Measurements from ENCODE around the gene TIMM21. TPM values are rescaled to one million over a fixed set of nuclear protein-coding genes. Genes with fewer than 3 reads are reported as not detected.

TIMM21 gene
- total RNA-seq, 1 donor from 2014 or later: 21.7 TPM

DNA sequence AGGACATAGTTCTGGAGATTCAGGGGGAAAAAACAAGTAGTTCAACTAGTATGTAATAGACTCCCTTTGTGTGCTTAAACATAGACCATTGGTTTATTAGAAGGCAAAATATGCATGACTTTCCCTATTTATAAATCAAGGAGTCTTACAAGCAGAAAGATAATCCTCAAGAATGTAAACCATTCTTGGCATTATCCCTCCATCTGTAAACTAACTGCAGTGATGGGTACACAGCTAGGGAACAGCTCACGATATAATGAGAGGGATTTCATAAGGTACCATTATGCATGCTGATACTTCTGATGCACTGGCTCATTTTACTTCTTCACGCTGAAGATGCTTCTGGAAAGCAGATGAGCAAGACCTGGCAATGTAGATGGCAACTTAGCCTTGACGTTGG lies 1.6 kb upstream of the TIMM21 start:
- DNase-seq (ENCODE audit: low spot score): peak; percentile 31

DNA sequence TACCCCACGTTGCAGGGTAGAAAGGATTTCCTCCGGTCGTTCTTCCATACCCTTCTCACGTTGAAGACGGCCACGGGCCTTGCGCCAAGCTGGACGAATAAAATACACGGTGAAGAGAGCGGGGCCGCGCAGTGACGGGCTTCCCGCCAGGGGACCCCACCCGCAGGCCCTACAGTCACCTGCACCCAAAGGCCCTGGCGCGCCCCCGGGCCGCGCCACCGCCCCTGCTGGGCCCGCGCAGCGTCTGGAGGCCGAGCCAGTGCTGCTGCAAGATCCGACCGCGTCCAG lies 888 bp upstream of the TIMM21 start:
- no peak for DNase-seq (ENCODE audit: low spot score)

GRCh38 chr18:74148543-74149070 lies 284 bp downstream of the TIMM21 start:
- no peak for DNase-seq (ENCODE audit: low spot score)

DNA sequence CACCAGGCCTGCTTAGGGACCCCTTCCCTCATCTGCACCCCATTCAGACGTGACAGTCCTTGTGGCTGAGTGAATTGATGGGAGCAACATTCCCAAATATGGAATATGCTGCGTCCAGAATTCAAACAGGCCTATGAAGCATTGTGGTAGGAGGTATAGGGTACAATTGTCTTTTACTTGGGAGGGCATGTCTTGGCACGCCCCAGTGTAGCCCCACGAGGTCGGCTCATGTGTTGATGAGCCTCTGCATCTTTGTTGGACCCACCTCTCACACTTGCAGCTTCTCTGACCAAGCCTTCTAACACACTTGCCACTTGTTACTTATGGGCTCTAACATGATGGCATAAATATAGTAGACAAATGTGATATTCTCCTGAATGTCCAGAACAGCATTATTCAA lies 1.6 kb downstream of the TIMM21 start:
- DNase-seq (ENCODE audit: low spot score): no peak

DNA sequence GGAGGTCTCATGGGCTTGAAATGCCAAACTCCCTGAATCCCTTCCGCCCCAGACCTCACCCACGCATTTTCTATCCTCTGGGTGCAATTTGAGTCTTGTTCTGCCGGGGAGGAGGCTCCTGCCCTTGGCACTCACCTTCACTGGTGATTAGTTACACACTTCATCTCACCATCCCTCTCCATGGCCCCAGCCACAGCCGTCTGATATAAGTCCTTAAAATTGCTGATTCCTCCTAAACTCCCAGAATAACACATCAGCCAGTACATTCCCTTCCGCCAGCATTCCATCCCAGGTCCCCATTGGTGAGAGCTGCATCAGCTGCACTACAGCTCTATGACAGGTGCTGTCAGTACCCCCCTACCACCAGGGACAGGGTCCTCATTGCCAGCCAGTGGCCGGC lies 3.9 kb downstream of the TIMM21 start:
- DNase-seq (ENCODE audit: low spot score): no peak

GRCh38 chr18:74152857-74153256 lies 4.5 kb downstream of the TIMM21 start:
- no peak for DNase-seq (ENCODE audit: low spot score)

GRCh38 chr18:74153377-74153776 lies 5.1 kb downstream of the TIMM21 start:
- no peak for DNase-seq (ENCODE audit: low spot score)

DNA sequence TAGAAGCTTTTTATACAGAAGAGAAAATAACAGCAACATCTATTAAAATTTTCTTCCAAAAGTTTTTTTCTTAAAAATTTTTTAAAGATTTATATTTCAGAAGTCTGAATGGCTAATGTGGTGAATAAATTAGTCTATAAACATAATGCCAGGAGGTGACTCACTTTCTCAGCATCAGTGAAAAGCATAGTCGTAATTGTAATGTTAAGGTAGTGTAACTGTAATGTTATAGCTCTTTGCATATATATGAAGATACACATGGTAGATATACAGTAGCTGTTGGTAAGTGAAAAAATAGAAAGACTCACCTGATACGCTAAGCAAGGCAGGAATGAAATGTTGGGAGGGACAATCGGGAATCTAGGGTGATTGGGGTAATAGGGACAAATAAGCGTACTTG lies 5.5 kb downstream of the TIMM21 start:
- no peak for DNase-seq (ENCODE audit: low spot score)

DNA sequence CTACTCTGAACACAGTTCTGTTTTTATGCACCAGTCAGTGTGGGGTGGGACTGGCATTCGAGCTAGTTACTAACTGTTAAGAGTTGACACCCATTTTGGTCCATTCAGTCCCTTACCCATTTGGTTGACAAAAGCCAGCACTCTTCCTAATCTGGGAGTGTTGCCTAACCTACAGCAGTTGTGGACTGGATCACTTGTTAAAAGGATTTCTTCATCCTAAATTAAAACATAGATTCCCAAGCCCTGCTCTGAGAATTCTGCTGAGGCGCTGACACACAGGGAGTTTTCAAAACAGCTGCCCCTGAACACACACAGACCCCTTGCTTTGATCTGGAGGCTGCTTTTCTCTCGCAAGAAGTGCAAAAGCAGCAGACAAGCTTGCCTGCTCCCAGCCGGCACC lies 6.4 kb downstream of the TIMM21 start:
- no peak for DNase-seq (ENCODE audit: low spot score)

GRCh38 chr18:74155276-74155675 lies 7.0 kb downstream of the TIMM21 start:
- DNase-seq (ENCODE audit: low spot score): no peak

DNA sequence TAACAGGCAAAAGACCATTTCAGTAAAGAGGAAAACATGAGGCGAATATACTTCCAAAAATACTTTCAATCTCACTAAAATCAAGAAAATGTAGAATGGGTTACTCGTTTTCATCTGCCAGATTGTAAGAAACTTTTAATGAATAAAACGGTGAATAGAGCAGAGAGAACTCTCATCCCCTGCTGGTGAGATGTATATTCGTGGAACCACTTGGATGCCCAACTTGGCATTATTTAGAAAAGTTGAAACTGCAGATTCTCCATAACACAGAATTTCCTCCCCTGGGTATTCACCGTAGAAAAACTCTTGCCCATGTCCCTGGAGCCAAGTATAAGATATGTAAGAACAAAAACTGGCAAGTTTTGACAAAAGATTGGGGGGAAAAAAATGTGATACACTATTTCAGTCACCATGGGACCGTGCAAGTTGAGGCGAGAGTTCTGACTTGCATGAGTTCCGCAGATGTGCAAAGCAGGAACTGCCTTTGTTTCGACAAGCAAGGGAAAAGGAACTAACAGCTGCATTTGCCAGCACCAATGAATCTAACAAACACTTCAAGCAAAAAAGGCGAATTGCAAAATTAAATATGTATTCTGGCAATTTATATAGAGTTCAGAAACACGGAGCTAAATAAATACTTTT lies 14.8 kb downstream of the TIMM21 start:
- DNase-seq (ENCODE audit: low spot score): peak; percentile 64

DNA sequence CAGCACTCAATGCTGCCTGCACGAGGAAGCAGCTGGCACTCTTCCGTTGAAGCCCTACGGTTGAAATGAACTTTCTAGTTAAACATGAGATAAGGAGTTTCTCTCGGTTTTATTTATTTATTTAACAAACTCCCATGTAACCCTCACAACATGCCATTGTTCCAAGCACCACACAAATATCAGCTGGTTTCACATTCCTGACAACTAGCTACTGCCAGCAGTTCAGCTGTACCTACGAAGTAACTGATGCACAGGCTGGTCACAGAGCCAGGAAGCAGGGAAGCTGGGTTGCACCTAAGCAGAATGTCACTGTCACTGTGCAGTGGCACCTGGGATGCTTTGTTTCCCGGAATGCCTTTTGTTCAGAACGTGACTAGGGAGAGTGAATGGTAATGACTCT lies 18.1 kb downstream of the TIMM21 start:
- DNase-seq (ENCODE audit: low spot score): no peak

DNA sequence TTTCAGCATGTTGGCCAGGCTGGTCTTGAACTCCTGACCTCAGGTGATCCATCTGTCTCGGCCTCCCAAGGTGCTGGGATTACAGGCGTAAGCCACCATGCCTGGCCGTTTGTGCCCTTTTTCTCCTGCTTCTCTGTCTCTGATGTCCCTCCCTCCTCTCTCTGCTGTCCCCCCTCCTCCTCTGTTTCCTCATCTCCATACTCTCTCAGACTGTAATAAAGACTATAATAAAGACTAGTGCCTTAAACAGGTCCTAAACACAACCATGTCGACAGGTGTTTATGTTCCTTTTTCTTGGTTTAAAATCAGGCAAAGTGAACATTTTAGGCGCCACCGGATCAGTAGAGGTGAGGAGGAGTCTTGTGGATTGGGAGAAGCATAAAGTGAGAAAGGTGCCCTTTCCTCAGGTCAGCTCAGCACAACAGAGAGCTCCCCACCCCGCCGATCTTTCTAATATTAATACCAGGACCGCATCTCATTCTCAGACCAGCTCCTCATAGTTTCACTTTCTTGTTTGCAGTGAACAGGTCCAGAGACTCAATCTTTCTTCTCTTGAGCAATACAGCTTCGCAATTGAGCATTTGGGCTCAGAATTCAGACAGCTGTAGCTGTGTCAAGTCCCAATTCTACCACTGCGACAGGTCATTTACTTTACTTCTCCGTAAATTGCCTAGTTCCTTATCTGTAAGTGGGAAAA lies 23.7 kb downstream of the TIMM21 start:
- DNase-seq (ENCODE audit: low spot score): no peak

DNA sequence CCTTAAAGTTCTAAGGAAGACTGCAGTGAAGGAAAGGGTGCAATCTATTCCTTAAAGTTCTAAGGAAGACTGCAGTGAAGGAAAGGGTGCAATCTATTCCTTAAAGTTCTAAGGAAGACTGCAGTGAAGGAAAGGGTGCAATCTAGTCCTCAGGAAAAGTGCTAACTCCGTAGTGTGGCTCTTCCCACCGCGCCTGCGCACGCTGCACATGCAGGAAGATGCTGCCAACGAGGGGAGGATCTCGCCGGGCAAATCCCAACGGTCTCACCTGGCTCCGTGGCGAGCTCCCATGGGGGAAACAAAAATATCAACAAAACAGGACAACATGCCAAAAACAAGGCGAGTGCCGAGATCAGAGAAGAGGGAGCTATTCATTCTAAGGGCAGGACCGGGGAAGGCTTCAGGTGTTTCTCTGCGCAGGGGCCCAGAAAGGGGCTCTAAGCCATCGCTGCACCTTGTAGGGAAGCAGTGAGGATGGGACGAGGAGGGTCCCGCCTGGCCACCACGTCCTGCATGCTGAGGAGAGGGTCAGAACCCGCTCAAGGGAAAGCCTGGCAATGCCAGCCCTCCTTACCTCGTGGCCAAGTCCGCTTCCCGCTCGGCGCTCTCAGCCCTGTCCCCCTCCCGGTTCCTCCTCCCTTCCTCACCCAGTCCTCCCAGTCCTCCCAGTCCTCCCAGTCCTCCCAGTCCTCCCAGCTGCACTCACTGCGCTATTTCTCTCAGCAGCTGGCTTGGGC lies 24.5 kb downstream of the TIMM21 start:
- no peak for DNase-seq (ENCODE audit: low spot score)

DNA sequence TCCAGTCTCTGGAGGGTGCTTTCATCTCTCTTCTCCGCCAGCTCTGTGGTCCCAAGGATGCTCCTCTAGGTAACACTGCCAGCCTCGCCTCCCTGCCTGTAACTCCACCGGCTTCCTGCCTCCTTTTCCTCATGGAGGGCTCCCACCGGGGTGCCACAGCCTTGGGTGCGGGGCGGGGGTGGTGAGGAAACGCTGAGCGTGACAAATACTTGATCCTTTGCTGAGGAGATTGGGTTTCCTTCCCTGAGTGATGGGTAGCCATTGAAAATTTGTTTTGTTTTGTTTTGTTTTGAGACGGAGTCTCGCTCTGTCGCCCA lies 25.1 kb downstream of the TIMM21 start:
- no peak for DNase-seq (ENCODE audit: low spot score)

DNA sequence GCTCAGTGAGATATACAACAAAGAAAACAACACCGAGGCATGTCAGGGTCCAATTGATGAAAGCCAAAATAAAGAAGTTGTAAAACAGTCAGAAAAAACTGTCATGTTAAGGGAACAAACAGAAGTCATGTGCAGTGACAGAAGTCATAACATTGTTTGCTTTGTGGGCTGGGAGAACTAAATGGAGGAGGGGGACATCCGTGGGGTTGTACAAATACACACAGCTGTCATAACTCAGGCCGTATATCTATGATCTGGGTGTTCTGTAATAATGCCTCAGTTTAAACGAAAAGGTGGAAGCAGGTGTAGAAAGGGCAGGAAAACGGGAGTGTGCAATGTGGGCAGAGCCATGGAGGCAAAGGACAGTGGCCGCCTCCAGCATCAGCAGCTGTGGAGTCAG lies 27.3 kb downstream of the TIMM21 start:
- no peak for DNase-seq (ENCODE audit: low spot score)

GRCh38 chr18:74178884-74179283 lies 30.6 kb downstream of the TIMM21 start:
- no peak for DNase-seq (ENCODE audit: low spot score)

GRCh38 chr18:74179623-74180199 lies 31.4 kb downstream of the TIMM21 start:
- DNase-seq (ENCODE audit: low spot score): no peak

GRCh38 chr18:74182335-74182734 lies 34.0 kb downstream of the TIMM21 start:
- DNase-seq (ENCODE audit: low spot score): no peak

- DNase-seq (ENCODE audit: low spot score): no peak
Measured at GRCh38 chr18:74183130-74183529, 34.8 kb downstream of the TIMM21 start.

DNA sequence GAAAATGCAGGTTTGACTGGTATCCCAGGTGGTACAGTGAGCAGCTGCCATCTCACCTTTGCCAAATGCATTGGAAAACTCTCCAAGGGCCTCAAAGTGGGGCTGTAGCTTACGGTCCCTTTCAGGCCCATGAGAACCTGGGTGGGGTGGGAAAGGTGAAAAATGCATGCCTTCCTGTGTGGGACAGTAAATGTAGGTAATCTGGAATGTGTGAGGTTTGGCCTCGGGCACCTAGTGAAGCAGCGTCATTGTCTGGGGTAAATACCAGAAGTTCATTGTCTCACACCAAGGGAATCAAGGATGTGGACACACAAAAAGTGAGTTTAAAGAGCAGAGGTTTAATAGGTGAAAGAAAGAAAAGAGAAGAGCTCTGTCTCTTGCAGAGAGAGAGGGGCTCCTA lies 36.6 kb downstream of the TIMM21 start:
- no peak for DNase-seq (ENCODE audit: low spot score)

GRCh38 chr18:74185860-74186259 lies 37.5 kb downstream of the TIMM21 start:
- DNase-seq (ENCODE audit: low spot score): no peak

DNA sequence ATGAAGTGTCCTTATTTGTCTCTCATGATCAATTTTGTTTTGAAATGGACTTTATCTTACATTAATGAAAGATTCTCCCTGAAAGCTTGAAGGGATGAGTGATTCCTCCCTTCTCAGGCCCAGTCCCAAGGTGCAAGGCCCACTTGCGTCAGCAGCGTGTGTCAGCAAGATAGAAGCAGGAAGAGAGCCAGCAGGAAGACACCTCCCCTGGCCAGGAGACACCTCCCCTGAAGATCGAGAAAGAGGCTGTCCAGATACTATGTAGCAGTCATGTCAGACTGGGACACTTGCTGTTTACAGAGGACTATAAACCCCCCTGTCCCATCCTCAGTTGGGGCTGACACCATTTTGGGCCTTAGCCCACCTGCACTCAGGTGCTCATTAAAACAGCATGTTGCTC lies 38.3 kb downstream of the TIMM21 start:
- DNase-seq (ENCODE audit: low spot score): no peak

Measured in umbilical cord (tissue), 2 donors.